Loucy (cell line): ENCODE data around the gene PPP2R5C.

ENCODE experiments used
- H2AFZ ChIP-seq: fragments of 200-600 bp; sonication (generic); 2 replicates; pipeline ENCODE4 v1.6.0; 2016; ENCODE audit warnings: antibody characterized with exemption, mild to moderate bottlenecking, low read length, moderate library complexity
- H3F3A ChIP-seq: fragments of 200-600 bp; 2 replicates; pipeline ENCODE4 v1.6.0; 2016; ENCODE audit warnings: antibody characterized with exemption, low read depth, mild to moderate bottlenecking
- H3K27me3 ChIP-seq: fragments of 200-600 bp; sonication (generic); 2 replicates; pipeline ENCODE4 v1.6.1; 2014; ENCODE audit warnings: low read length, mild to moderate bottlenecking; ENCODE audit not compliant: insufficient read depth, poor library complexity, severe bottlenecking
- H3K36me3 ChIP-seq: fragments of 200-600 bp; sonication (generic); 2 replicates; pipeline ENCODE4 v1.6.1; 2016; ENCODE audit warnings: low read length; ENCODE audit not compliant: insufficient read depth
- H3K4me1 ChIP-seq: fragments of 200-600 bp; sonication (generic); 2 replicates; pipeline ENCODE4 v1.5.1; 2014; ENCODE audit warnings: low read length, mild to moderate bottlenecking; ENCODE audit not compliant: insufficient read depth, poor library complexity, severe bottlenecking
- H3K4me2 ChIP-seq: fragments of 200-600 bp; sonication (generic); 2 replicates; pipeline ENCODE4 v1.6.0; 2014; ENCODE audit warnings: antibody characterized with exemption, low read length, low read depth, mild to moderate bottlenecking; ENCODE audit not compliant: poor library complexity, severe bottlenecking
- H3K4me3 ChIP-seq: fragments of 200-600 bp; sonication (generic); 2 replicates; pipeline ENCODE4 v1.5.1; 2014; ENCODE audit warnings: low read length, mild to moderate bottlenecking, mixed read lengths; ENCODE audit not compliant: poor library complexity, severe bottlenecking
- H3K79me2 ChIP-seq: fragments of 200-600 bp; sonication (generic); 2 replicates; pipeline ENCODE4 v1.6.1; 2014; ENCODE audit warnings: low read length; ENCODE audit not compliant: insufficient read depth
- H3K9ac ChIP-seq: fragments of 200-600 bp; sonication (generic); 2 replicates; pipeline ENCODE4 v1.6.0; 2014; ENCODE audit warnings: mild to moderate bottlenecking, low read depth, low read length, moderate library complexity; ENCODE audit not compliant: poor library complexity, severe bottlenecking
- H3K9me2 ChIP-seq: fragments of 200-600 bp; sonication (generic); replicated peaks from 2 replicates; pipeline ENCODE4 v1.6.1; 2016; ENCODE audit warnings: low read depth, low read length, mixed read lengths
- H3K9me3 ChIP-seq: fragments of 200-600 bp; sonication (generic); 2 replicates; pipeline ENCODE4 v1.6.1; 2014; ENCODE audit warnings: mild to moderate bottlenecking, antibody characterized with exemption, low read length, low read depth; ENCODE audit not compliant: insufficient read depth
- H4K20me1 ChIP-seq: fragments of 200-600 bp; sonication (generic); 2 replicates; pipeline ENCODE4 v1.6.0; 2014; ENCODE audit warnings: antibody characterized with exemption, low read length, mild to moderate bottlenecking; ENCODE audit not compliant: insufficient read depth, poor library complexity, severe bottlenecking
- EZH2phosphoT487 ChIP-seq: fragments of 200-600 bp; IDR thresholded peaks from 2 replicates; pipeline ENCODE4 v1.6.1; 2018; ENCODE audit warnings: antibody characterized with exemption, mild to moderate bottlenecking, moderate library complexity, borderline replicate concordance
- TF ChIP-seq, protein P1 (sequence below): fragments of 200-600 bp; sonication (generic); conservative IDR thresholded peaks from 2 replicates; pipeline ENCODE4 v1.5.1; 2014; ENCODE audit warnings: mild to moderate bottlenecking, antibody characterized with exemption, low read length

Gene PPP2R5C

DNA sequence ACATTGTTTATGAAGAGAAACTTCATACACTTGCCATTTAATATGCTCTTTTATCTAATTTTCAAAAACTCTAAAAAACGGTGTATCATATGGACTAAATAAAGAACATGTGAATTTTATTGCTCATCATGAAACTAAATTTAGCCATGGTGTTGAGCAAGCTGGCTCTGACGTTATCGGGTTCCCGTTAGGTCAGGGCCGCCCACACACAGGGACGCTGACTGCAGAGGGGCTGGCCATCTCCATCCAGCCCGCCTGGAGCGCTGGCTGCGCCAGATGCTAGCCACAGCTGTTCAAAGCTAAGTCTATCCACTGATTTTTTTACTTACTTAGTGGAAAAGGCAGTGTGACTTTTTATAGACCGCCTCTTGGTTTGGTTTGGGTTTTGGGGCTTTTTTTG lies 166.3 kb downstream of the PPP2R5C start:
- peaks cover 12% of the 10 kb centered on the region; the same call in 1 of the 2 replicates for H3K36me3 ChIP-seq
- no peak overlapping the region for H3K4me3 ChIP-seq
- no peaks in the 10 kb centered on the region for H3F3A ChIP-seq
- no peak for TF ChIP-seq EZH2phosphoT487
- TF ChIP-seq, protein P1, sequence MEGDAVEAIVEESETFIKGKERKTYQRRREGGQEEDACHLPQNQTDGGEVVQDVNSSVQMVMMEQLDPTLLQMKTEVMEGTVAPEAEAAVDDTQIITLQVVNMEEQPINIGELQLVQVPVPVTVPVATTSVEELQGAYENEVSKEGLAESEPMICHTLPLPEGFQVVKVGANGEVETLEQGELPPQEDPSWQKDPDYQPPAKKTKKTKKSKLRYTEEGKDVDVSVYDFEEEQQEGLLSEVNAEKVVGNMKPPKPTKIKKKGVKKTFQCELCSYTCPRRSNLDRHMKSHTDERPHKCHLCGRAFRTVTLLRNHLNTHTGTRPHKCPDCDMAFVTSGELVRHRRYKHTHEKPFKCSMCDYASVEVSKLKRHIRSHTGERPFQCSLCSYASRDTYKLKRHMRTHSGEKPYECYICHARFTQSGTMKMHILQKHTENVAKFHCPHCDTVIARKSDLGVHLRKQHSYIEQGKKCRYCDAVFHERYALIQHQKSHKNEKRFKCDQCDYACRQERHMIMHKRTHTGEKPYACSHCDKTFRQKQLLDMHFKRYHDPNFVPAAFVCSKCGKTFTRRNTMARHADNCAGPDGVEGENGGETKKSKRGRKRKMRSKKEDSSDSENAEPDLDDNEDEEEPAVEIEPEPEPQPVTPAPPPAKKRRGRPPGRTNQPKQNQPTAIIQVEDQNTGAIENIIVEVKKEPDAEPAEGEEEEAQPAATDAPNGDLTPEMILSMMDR: no peak
- H2AFZ ChIP-seq: no peak overlapping the region
- H3K9me2 ChIP-seq: no peaks in the 10 kb centered on the region
- no peak overlapping the region for H3K9ac ChIP-seq
- H3K4me1 ChIP-seq: no peaks in the 10 kb centered on the region
- H3K9me3 ChIP-seq: no peaks in the 10 kb centered on the region
- no peak overlapping the region for H3K4me2 ChIP-seq
- H3K27me3 ChIP-seq: no peaks in the 10 kb centered on the region
- H3K79me2 ChIP-seq: no peaks in the 10 kb centered on the region
- H4K20me1 ChIP-seq: no peaks in the 10 kb centered on the region

DNA sequence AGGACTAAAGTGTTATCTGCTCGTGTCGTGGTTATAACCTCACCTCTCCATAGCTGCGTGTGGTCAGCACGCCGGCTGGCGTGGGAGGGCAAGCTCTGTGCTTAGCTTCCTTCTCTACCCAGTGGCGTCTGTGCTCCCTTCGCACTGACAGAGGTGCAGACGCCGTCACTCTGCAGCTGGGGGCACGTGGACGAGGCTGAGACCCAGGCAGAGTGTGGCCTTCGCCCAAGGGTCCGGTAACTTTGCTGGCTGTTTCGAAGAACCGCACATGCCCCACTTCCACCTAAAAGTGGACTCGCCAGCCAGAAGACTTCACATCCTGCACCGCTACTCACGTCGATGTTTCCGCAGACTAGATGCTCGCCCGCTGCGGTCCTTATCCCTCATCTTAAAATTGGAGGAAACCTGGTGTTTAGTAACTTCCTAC lies 166.9 kb downstream of the PPP2R5C start:
- H4K20me1 ChIP-seq: no peaks in the 10 kb centered on the region
- no peak overlapping the region for H3K4me2 ChIP-seq
- no peaks in the 10 kb centered on the region for H3K9me2 ChIP-seq
- TF ChIP-seq, protein P1: no peak
- no peak for TF ChIP-seq EZH2phosphoT487
- H3K27me3 ChIP-seq: no peaks in the 10 kb centered on the region
- H2AFZ ChIP-seq: no peak overlapping the region
- H3F3A ChIP-seq: no peaks in the 10 kb centered on the region
- no peak overlapping the region for H3K4me3 ChIP-seq
- no peak overlapping the region for H3K9ac ChIP-seq
- H3K36me3 ChIP-seq: peaks cover 12% of the 10 kb centered on the region; the same call in 1 of the 2 replicates
- no peaks in the 10 kb centered on the region for H3K79me2 ChIP-seq
- H3K4me1 ChIP-seq: no peaks in the 10 kb centered on the region
- no peaks in the 10 kb centered on the region for H3K9me3 ChIP-seq

DNA sequence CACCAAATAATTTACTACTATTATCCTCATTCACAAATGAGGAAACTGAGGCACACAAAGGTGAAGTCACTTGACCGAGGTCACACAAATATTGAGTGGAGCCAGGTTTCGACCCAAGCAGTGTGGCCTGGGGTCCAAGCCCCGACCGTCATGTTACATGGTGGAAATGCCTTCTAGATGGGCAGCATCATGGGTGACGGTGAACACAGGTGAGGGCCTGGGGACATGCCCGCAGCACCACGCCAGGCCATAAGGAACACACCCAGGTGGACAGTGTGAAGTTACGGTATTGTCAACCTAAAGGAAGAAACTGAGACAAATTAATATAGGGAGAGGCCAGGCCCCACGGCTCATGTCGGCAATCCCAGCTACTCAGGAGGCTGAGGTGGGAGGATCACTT lies 167.6 kb downstream of the PPP2R5C start:
- peaks cover 12% of the 10 kb centered on the region; the same call in 1 of the 2 replicates for H3K36me3 ChIP-seq
- no peak overlapping the region for H3K4me2 ChIP-seq
- H4K20me1 ChIP-seq: no peaks in the 10 kb centered on the region
- no peaks in the 10 kb centered on the region for H3K4me1 ChIP-seq
- H3K9me3 ChIP-seq: no peaks in the 10 kb centered on the region
- no peaks in the 10 kb centered on the region for H3K9me2 ChIP-seq
- H3F3A ChIP-seq: no peaks in the 10 kb centered on the region
- H3K27me3 ChIP-seq: no peaks in the 10 kb centered on the region
- no peaks in the 10 kb centered on the region for H3K79me2 ChIP-seq
- no peak overlapping the region for H3K4me3 ChIP-seq
- no peak overlapping the region for H2AFZ ChIP-seq
- H3K9ac ChIP-seq: no peak overlapping the region
- no peak for TF ChIP-seq EZH2phosphoT487
- TF ChIP-seq, protein P1: no peak
